ENCODE data around the gene COLEC11. TPM values are rescaled to one million over a fixed set of nuclear protein-coding genes. Genes with fewer than 3 reads are reported as not detected.

Gene COLEC11
- total RNA-seq, 1 experiment from 2014 or later, result 1.3 TPM

- Mint-ChIP-seq H3K4me3 (no peak overlapping the region), H3K27me3 (ENCODE audit: low read depth) (no peaks in the 10 kb centered on the region), H3K36me3 (no peaks in the 10 kb centered on the region), H3K9me3 (no peaks in the 10 kb centered on the region), H3K4me1 (peaks cover 6% of the 10 kb centered on the region; the same call in 1 of the 2 replicates), H3K27ac (no peak overlapping the region)
- no peak for DNase-seq (ENCODE audit: low spot score)
- TF ChIP-seq ZNF423 (CRISPR knock-in tag; IDR thresholded peaks at IDR 0.05) (no peak), TEAD4 (CRISPR knock-in tag; IDR thresholded peaks at IDR 0.05) (no peak), ZNF532 (CRISPR knock-in tag; IDR thresholded peaks at IDR 0.05; ENCODE audit: borderline replicate concordance) (no peak), CREB1 (CRISPR knock-in tag; IDR thresholded peaks at IDR 0.05) (no peak), ZNF512 (CRISPR knock-in tag; IDR thresholded peaks at IDR 0.05; ENCODE audit: borderline replicate concordance) (no peak), HMGA2 (CRISPR knock-in tag; IDR thresholded peaks at IDR 0.05) (no peak), ZNF232 (CRISPR knock-in tag; IDR thresholded peaks at IDR 0.05) (no peak), NFE2L1 (CRISPR knock-in tag; IDR thresholded peaks at IDR 0.05) (no peak), PREB (CRISPR knock-in tag; IDR thresholded peaks at IDR 0.05; ENCODE audit: borderline replicate concordance) (no peak), NR1H2 (CRISPR knock-in tag; IDR thresholded peaks at IDR 0.05) (no peak), ZNF671 (CRISPR knock-in tag; IDR thresholded peaks at IDR 0.05) (no peak), E2F1 (CRISPR knock-in tag; IDR thresholded peaks at IDR 0.05) (no peak), PRDM15 (CRISPR knock-in tag; IDR thresholded peaks at IDR 0.05) (no peak), SMAD4 (CRISPR knock-in tag; IDR thresholded peaks at IDR 0.05) (no peak)
- CTCF ChIA-PET, result no interaction called here
- no peak for ATAC-seq
- POLR2A ChIA-PET, result no interaction called here
Measured at GRCh38 chr2:3604207-3604877, 9.4 kb downstream of the COLEC11 start.
